K562 (cell line): Measurements from ENCODE around the gene CHRNA10. TPM values are rescaled to one million over a fixed set of nuclear protein-coding genes. Genes with fewer than 3 reads are reported as not detected.

Experiments
- REST ChIP-seq, 2 experiments: fragments of 450-650 bp; formaldehyde crosslinking in 1 of 2; IDR thresholded peaks; 2 replicates each; pipeline versions ENCODE4 v1.4.0 to v1.6.1; 2014 to 2020; ENCODE audit warnings: mild to moderate bottlenecking in 2 of 2, borderline replicate concordance in 1 of 2, low read depth in 1 of 2
- polyA plus RNA-seq, 8 experiments: library from polyadenylated mRNA; depleted of rRNA in 4 of 8; stranded (reverse) in 5 of 8; unstranded in 3 of 8; fragments of >200 nt; fragmentation: Nextera tagmentation in 2 of 8; fragmentation: Illumina TruSeq in 1 of 8; extraction: Ambion mirVana in 2 of 8; extraction: Trizol in 1 of 8; gene quantifications; 2 replicates each; pipeline versions ENCODE4 v1.2.1 to v1.2.3, GENCODE V29; 2011 to 2014; ENCODE audit warnings: inconsistent platforms in 1 of 8, missing spikeins in 1 of 8
- total RNA-seq, 7 experiments: library from RNA; depleted of rRNA in 6 of 7; stranded (reverse); fragments of >200 nt in 6 of 7; fragmentation: Illumina TruSeq in 2 of 7; extraction: Trizol in 2 of 7; gene quantifications; 2 replicates each; pipeline versions ENCODE4 v1.2.1 to v1.2.3, GENCODE V29; 2011 to 2021; ENCODE audit warnings: low replicate concordance in 1 of 7

CHRNA10 gene
- total and polyA plus RNA-seq, 9 of the 15 experiments (the other 6 are each of a cell fraction or from before 2014, with no cell fraction given) = 0.35 to 1.9 (median 0.81) TPM

GRCh38 chr11:3712274-3712673 is 41.1 kb upstream of the CHRNA10 start (continued):
- no peak for TF ChIP-seq REST (IDR thresholded peaks at IDR 0.05; ENCODE audit: borderline replicate concordance)
- TF ChIP-seq REST (CRISPR knock-in tag; IDR thresholded peaks at IDR 0.05; ENCODE audit: low read depth) = no peak
